AG09309 (cell line): ENCODE results near the gene ANKRD12.

Experiments used
- DNase-seq: peaks from one replicate; pipeline ENCODE4 v3.0.0-alpha.2; 2010; ENCODE audit warnings: low read depth
- H3K4me3 ChIP-seq: 2 replicates; pipeline ENCODE4 v1.5.1; 2011; ENCODE audit warnings: mild to moderate bottlenecking, low read depth, low read length, moderate library complexity; ENCODE audit not compliant: control insufficient read depth
- TF ChIP-seq, protein P1 (sequence below): IDR thresholded peaks from 2 replicates; pipeline ENCODE4 v1.5.1; 2011; ENCODE audit warnings: mild to moderate bottlenecking, low read depth, low read length, inconsistent platforms; ENCODE audit not compliant: insufficient read depth, control insufficient read depth; ENCODE audit errors: missing control alignments

The ANKRD12 gene

DNA sequence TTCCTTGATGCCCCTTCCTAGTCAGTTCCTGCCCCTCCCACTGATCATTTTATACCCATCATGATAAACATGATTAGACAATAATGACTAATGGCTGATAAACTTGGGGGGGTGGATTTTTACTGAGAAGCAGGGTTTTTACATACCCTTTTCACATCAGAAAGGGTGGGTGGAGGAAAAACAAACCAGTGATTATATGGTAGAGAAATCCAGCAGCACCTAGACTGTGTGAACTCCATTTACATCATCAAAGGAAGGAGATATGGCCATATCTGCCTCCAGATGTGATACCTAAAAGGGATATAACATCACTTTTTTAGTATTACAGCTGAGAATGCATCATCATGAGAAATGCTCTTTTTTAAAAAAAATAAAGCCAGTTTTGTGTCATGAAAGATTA lies 89.9 kb downstream of the ANKRD12 start:
- TF ChIP-seq, protein P1, sequence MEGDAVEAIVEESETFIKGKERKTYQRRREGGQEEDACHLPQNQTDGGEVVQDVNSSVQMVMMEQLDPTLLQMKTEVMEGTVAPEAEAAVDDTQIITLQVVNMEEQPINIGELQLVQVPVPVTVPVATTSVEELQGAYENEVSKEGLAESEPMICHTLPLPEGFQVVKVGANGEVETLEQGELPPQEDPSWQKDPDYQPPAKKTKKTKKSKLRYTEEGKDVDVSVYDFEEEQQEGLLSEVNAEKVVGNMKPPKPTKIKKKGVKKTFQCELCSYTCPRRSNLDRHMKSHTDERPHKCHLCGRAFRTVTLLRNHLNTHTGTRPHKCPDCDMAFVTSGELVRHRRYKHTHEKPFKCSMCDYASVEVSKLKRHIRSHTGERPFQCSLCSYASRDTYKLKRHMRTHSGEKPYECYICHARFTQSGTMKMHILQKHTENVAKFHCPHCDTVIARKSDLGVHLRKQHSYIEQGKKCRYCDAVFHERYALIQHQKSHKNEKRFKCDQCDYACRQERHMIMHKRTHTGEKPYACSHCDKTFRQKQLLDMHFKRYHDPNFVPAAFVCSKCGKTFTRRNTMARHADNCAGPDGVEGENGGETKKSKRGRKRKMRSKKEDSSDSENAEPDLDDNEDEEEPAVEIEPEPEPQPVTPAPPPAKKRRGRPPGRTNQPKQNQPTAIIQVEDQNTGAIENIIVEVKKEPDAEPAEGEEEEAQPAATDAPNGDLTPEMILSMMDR = no peak
- no peak overlapping the region for H3K4me3 ChIP-seq
- no peak for DNase-seq

DNA sequence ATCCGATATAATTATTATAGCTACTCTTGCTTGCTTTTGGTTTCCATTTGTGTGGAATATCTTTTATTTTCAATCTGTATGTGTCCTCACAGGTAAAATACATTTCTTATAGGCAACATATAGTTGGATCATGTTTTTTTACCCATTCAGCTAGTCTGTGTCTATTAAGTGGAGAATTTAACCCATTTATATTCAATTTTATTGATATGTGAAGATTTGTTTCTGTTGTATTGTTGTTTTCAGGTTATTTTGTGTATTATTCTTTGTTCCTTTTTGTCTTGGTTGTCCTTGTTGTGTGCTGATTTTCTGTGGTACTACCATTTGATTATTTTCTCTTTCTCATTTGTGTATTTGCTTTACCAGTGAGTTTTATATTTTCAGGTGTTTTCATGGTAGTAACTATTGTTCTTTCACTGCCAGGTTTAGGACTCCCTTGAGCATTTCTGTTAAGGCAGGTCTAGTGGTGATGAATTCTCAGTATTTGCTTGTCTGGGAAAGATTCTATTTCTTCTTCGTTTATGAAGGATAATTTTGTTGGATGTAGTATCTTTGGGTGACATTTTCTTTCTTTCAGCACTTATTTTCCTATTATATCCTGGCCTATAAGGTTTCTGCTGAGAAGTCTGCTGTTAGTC lies 95.4 kb downstream of the ANKRD12 start:
- no peak for DNase-seq
- no peak overlapping the region for H3K4me3 ChIP-seq
- TF ChIP-seq, protein P1 = no peak

DNA sequence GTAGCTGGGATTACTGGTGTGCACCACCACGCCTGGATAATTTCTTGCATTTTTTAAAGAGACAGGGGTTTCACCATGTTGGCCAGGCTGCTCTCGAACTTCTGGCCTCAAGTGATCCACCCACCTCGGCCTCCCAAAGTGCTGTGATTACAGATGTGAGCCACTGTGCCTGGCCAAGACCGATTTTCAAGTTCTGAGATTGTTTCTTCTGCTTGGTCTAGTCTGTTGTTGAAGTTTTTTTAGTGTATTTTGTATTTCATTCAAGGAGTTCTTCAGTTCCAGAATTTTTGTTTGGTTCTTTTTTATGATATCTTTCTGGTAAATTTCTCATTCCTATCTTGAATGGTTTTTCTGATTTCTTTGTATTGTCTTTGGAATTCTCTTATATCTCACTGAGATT lies 96.4 kb downstream of the ANKRD12 start:
- H3K4me3 ChIP-seq = no peak overlapping the region
- no peak for DNase-seq
- TF ChIP-seq, protein P1 = no peak

DNA sequence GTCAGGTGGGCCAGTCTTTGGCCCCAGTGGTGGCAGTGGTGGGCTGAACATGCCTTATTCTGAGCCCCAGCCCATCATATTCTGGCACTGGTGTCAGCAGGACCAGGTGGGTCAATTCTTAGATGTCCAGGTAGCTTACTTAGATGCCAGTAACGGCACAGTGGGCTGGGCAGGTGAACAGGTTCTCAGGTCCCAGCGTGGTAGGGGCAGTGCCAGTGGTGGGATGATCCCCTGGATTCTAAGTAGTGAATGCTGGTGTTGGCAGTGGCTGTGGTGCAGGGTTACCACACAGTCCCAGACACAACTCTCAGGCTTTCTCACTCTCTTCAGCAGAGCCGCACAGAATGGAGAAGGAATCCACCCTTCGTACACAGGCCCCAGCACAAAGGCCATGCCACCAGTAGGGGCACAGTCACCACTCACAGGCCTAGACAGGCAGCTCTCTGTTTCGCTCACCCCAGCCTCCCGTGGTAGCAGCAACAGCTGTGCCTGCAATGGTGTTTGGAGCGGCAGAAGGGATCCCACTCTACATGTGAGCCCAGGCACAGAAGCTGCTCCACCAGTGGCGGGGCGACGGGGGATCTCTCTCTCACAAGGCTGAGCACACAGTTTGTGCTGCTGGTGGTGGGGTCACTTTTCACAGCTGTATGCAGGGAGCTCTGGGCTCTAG lies 97.3 kb downstream of the ANKRD12 start:
- H3K4me3 ChIP-seq = no peak overlapping the region
- TF ChIP-seq, protein P1 = no peak
- DNase-seq = no peak

DNA sequence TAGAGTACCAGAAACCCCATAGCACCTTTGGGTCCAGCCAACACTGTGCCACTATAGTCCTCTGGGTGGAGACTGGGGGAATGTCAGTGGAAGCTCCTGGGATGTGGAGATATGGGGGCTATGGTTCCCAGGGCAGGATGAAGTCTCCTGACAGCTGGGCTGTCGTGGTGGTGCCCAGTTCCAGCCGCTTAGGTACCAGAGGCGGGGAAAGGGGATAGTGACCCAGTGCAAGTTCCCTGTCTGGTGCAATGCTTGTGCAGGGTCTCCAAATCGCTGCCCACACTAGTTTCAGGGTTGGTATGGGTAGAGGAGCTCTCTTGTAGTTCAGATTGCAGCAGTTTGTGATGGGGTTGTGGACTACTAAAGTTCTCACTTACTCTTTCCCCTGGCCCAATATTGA lies 97.9 kb downstream of the ANKRD12 start:
- DNase-seq = no peak
- no peak overlapping the region for H3K4me3 ChIP-seq
- TF ChIP-seq, protein P1 = no peak

DNA sequence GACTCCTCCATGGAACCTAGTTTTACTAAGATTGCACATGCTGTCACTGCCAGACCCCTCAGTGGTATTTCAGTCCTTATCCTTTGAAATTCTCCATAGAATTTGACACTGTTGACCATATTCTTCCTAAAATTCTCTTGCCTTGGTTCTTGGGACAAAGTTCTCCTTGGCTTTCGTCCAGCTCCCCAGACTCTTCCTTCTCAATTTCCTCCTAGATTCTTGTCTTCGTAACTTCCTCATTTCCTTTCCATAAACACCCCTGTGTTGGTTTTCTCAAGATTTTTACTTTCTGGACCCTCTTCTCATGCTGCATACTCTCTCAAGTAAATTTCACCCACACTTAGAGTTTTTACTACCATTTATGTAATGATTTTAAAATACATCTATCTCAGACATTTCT lies 101.4 kb downstream of the ANKRD12 start:
- TF ChIP-seq, protein P1 = no peak
- DNase-seq = no peak

DNA sequence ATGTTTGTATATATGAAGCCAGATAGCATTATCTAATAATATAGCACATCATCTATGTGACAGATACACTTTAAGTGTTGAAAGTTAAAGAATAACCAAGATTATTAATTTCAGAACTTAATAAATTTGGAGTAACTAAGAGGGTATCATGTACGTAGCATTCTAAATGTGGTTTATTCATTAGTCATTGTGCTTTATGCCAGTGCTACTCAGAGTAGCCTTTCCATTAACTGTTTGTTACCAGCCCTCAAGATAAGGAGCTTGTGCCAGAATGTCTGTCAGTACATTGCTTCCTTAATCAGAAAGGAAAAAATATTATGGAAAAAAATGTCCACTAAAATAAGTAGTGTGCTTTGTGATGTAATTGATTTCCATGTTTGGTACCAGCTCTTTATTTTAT lies 103.1 kb downstream of the ANKRD12 start:
- TF ChIP-seq, protein P1 = no peak
- DNase-seq = no peak
- no peak overlapping the region for H3K4me3 ChIP-seq

More for the DNA sequence above, 101.4 kb downstream of the ANKRD12 start:
- H3K4me3 ChIP-seq = no peak overlapping the region
